Panc1 (cell line): ENCODE results near the gene PHLDA3. TPM values are rescaled to one million over a fixed set of nuclear protein-coding genes. Genes with fewer than 3 reads are reported as not detected.

Experiments
- ATAC-seq: fragments of 200-7000 bp; cut with Tn5 transposase; 2 replicates; pipeline ENCODE4 v1.9.1; 2020; ENCODE audit warnings: mild to moderate bottlenecking, moderate library complexity
- BruUV-seq: library from RNA; stranded (reverse); fragments of 400-500 nt; replicated peaks from 2 replicates; lab custom pipeline; 2021; lab: Mats Ljungman, UMichigan
- CTCF ChIA-PET: fragments of 300-600 bp; sonication (Branson Sonifier 250); formaldehyde crosslinking; loops from one replicate; lab custom pipeline; 2022; ENCODE audit warnings: antibody characterized with exemption; lab: Charles Lee
- POLR2A ChIA-PET: fragments of 300-600 bp; sonication (Branson Sonifier 250); formaldehyde crosslinking; loops from one replicate; lab custom pipeline; 2022; ENCODE audit warnings: antibody characterized with exemption; lab: Charles Lee
- DNase-seq: peaks from one replicate; pipeline ENCODE4 v3.0.0-alpha.2; 2010; ENCODE audit warnings: low read depth, low spot score
- H3K27ac ChIP-seq: 2 replicates; pipeline ENCODE4 v1.5.1; 2011; ENCODE audit warnings: mild to moderate bottlenecking, low read length, inconsistent platforms
- H3K27me3 ChIP-seq: fragments of 200-500 bp; sonication (Bioruptor generic); 2 replicates; pipeline ENCODE4 v1.6.0; 2014; ENCODE audit warnings: low read length, inconsistent platforms; ENCODE audit not compliant: control insufficient read depth, insufficient read depth
- H3K36me3 ChIP-seq: fragments of 200-500 bp; sonication (Bioruptor generic); 2 replicates; pipeline ENCODE4 v1.5.1; 2014; ENCODE audit warnings: inconsistent platforms, mild to moderate bottlenecking, low read length, moderate library complexity; ENCODE audit not compliant: control insufficient read depth, insufficient read depth
- H3K4me1 ChIP-seq: 2 replicates; pipeline ENCODE4 v1.5.1; 2011; ENCODE audit warnings: inconsistent platforms, mild to moderate bottlenecking, low read length, moderate library complexity; ENCODE audit not compliant: control insufficient read depth, insufficient read depth
- H3K4me3 ChIP-seq, 2 experiments: 2 replicates each; pipeline ENCODE4 v1.5.1; 2011 to 2012; ENCODE audit warnings: low read depth in 2 of 2, low read length in 2 of 2, mild to moderate bottlenecking in 2 of 2, inconsistent platforms in 1 of 2, moderate library complexity in 1 of 2
- H3K9me3 ChIP-seq: fragments of 200-500 bp; sonication (Bioruptor generic); 2 replicates; pipeline ENCODE4 v1.5.1; 2014; ENCODE audit warnings: low read depth, mild to moderate bottlenecking, inconsistent platforms, low read length, moderate library complexity; ENCODE audit not compliant: control insufficient read depth, insufficient read depth
- CTCF ChIP-seq: fragments of 450-650 bp; IDR thresholded peaks from 2 replicates; pipeline ENCODE4 v1.5.1; 2017; ENCODE audit warnings: mild to moderate bottlenecking
- POLR2AphosphoS5 ChIP-seq: IDR thresholded peaks from 2 replicates; pipeline ENCODE4 v1.6.1; 2012; ENCODE audit warnings: mild to moderate bottlenecking, low read depth, low read length, moderate library complexity
- REST ChIP-seq, 2 experiments: IDR thresholded peaks; 2 replicates each; pipeline ENCODE4 v1.6.1; 2011 to 2012; ENCODE audit warnings: low read depth in 2 of 2, control low read depth in 1 of 2, low read length in 1 of 2, mild to moderate bottlenecking in 1 of 2, moderate library complexity in 1 of 2; ENCODE audit not compliant: insufficient read depth in 1 of 2
- SIN3A ChIP-seq: IDR thresholded peaks from 2 replicates; pipeline ENCODE4 v1.6.1; 2012; ENCODE audit warnings: low read depth, mild to moderate bottlenecking, low read length, moderate library complexity, borderline replicate concordance; ENCODE audit not compliant: insufficient read depth
- TCF7L2 ChIP-seq: IDR thresholded peaks from 2 replicates; pipeline ENCODE4 v1.6.1; 2011; ENCODE audit warnings: mild to moderate bottlenecking, low read depth, low read length, inconsistent platforms
- in situ Hi-C: cut with HindIII; loops from 2 replicates; pipeline ENCODE4 v1.10.0; 2016; ENCODE audit warnings: low sequenced_read_pairs, low pct_unique_long_range_greater_than_20kb
- intact Hi-C: fragments of 100-400 bp; cut with micrococcal nuclease; formaldehyde crosslinking; loops from one replicate; pipeline ENCODE4 v1.10.0; 2022; ENCODE audit not compliant: unreplicated experiment
- total RNA-seq: library from RNA; stranded (reverse); gene quantifications from one replicate; pipeline ENCODE4 v1.2.1, GENCODE V29; 2021; ENCODE audit not compliant: unreplicated experiment

PHLDA3 gene
- total RNA-seq, 1 experiment from 2014 or later, result 12.3 TPM

GRCh38 chr1:201496296-201496690 is 27.3 kb upstream of the PHLDA3 start:
- ChIA-PET CTCF (interaction anchor here (0.8 kb wide), 1 partner anchor 14 kb away, joined by 3 read pairs; no protein-coding TSS in a partner anchor), POLR2A (no interaction called here)
- Histone ChIP-seq H3K9me3 (no peaks in the 10 kb centered on the region), H3K4me3 (no peak overlapping the region), H3K36me3 (no peaks in the 10 kb centered on the region), H3K27me3 (no peaks in the 10 kb centered on the region), H3K27ac (no peak overlapping the region), H3K4me1 (peaks cover 9% of the 10 kb centered on the region)
- BruUV-seq, result no TSS peak
- no peak for DNase-seq
- intact Hi-C loops, result no loop called here
- TF ChIP-seq CTCF, result no peak
- TF ChIP-seq TCF7L2, result no peak
- no peak for TF ChIP-seq SIN3A
- TF ChIP-seq POLR2AphosphoS5, result no peak
- TF ChIP-seq REST (IDR thresholded peaks at IDR 0.05; ENCODE audit: insufficient read depth in 1 of 2, low read depth in 2 of 2, low read length in 1 of 2), result no peak
- in situ Hi-C loops, result no loop called here
- no peak for ATAC-seq

- intact Hi-C loops (no loop called here), in situ Hi-C loops (no loop called here)
- Histone ChIP-seq H3K27me3 (no peaks in the 10 kb centered on the region), H3K4me1 (peaks cover 3% of the 10 kb centered on the region), H3K27ac (no peak overlapping the region), H3K4me3 (no peak overlapping the region), H3K36me3 (no peaks in the 10 kb centered on the region), H3K9me3 (no peaks in the 10 kb centered on the region)
- BruUV-seq, result no TSS peak
- ChIA-PET POLR2A (no interaction called here), CTCF (interaction anchor here (0.8 kb wide), 1 partner anchor 14 kb away, joined by 3 read pairs; no protein-coding TSS in a partner anchor)
- no peak for ATAC-seq
- no peak for TF ChIP-seq SIN3A
- no peak for TF ChIP-seq POLR2AphosphoS5
- TF ChIP-seq TCF7L2, result no peak
- TF ChIP-seq CTCF, result no peak
- TF ChIP-seq REST (IDR thresholded peaks at IDR 0.05; ENCODE audit: insufficient read depth in 1 of 2, low read depth in 2 of 2, low read length in 1 of 2), result no peak
- DNase-seq, result no peak
Measured at GRCh38 chr1:201495551-201496295, 26.7 kb upstream of the PHLDA3 start.
